ENCODE data around the gene COL21A1. TPM values are rescaled to one million over a fixed set of nuclear protein-coding genes. Genes with fewer than 3 reads are reported as not detected.

COL21A1 gene
- total RNA-seq, 1 experiment from 2014 or later = 1.8 TPM

DNA sequence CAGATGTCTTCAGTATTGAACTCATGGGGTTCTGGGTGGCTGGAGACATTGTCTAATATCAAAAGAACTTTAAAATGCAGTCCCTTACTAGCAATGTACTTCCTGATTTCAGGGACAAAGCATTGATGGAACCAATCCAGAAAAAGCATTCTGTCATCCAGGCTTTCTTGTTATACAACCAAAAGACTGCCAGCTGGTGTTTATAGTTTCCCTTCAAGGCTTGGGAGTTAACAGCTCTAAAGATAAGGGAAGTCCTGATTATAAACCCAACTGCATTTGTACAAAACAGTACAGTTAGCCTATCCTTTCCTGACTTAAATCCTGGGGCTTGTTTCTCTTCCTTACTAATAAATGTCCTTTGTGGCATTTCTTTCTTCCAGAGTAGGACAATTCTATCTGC lies 160.0 kb downstream of the COL21A1 start:
- no peaks in the 10 kb centered on the region for H3K27me3 Mint-ChIP-seq (ENCODE audit: low read depth)
- Histone ChIP-seq H3K56ac (ENCODE audit: insufficient read length, low read depth, low read length) (no peak overlapping the region), H2BK120ac (ENCODE audit: low read depth, low read length, poor library complexity, severe bottlenecking) (no peak overlapping the region), H3K79me2 (ENCODE audit: insufficient read depth, low read length) (no peaks in the 10 kb centered on the region), H3K18ac (ENCODE audit: insufficient read length, low read depth, low read length) (no peak overlapping the region), H3K9ac (ENCODE audit: extremely low read depth, insufficient read length, low read length) (no peak overlapping the region), H2AFZ (ENCODE audit: low read length) (no peak overlapping the region), H4K8ac (replicated peaks; ENCODE audit: insufficient read length, low read depth, low read length) (no peak overlapping the region), H3K27me3 (ENCODE audit: insufficient read depth, low read length) (no peaks in the 10 kb centered on the region), H3K27ac (ENCODE audit: insufficient read length, low read depth, low read length) (no peak overlapping the region), H3K9me3 (ENCODE audit: control insufficient read depth, low read depth, low read length) (no peaks in the 10 kb centered on the region), H3K4me1 (ENCODE audit: insufficient read depth, low read length) (no peaks in the 10 kb centered on the region; the same call in 1 of the 2 replicates), H4K5ac (ENCODE audit: insufficient read length, low read depth, low read length) (no peak overlapping the region), H3K23ac (ENCODE audit: insufficient read length, low read depth, low read length) (no peak overlapping the region), H3T11ph (ENCODE audit: low read length) (no peak overlapping the region), H2BK5ac (ENCODE audit: insufficient read length, low read length) (no peak overlapping the region), H4K91ac (ENCODE audit: insufficient read length, low read depth, low read length) (no peak overlapping the region), H2BK20ac (ENCODE audit: low read depth, low read length, poor library complexity, severe bottlenecking) (no peak overlapping the region), H3K23me2 (ENCODE audit: insufficient read length, low read depth, low read length, poor library complexity, severe bottlenecking) (no peaks in the 10 kb centered on the region), H3K4ac (ENCODE audit: low read depth, low read length) (no peak overlapping the region), H2BK12ac (ENCODE audit: insufficient read length, low read depth, low read length) (no peak overlapping the region), H2BK15ac (ENCODE audit: low read depth, low read length) (no peak overlapping the region), H3K14ac (ENCODE audit: insufficient read depth, low read length) (no peak overlapping the region), H3K79me1 (ENCODE audit: insufficient read depth, low read depth, low read length, poor library complexity, severe bottlenecking) (no peaks in the 10 kb centered on the region), H4K20me1 (ENCODE audit: control insufficient read depth, insufficient read depth, insufficient read length) (no peaks in the 10 kb centered on the region), H2AK5ac (ENCODE audit: insufficient read length, low read length) (no peak overlapping the region), H3K4me2 (ENCODE audit: insufficient read depth, insufficient read length, low read length) (no peak overlapping the region)
- H3K4me1 Mint-ChIP-seq = peaks cover 11% of the 10 kb centered on the region in 2 experiments
- H3K4me3 Mint-ChIP-seq = no peak overlapping the region
- H3K36me3 Mint-ChIP-seq (ENCODE audit: insufficient read depth in 1 of 3, low read depth in 3 of 3) = no peaks in the 10 kb centered on the region
- no peaks in the 10 kb centered on the region for H3K9me3 Mint-ChIP-seq
- TF ChIP-seq, protein P1, sequence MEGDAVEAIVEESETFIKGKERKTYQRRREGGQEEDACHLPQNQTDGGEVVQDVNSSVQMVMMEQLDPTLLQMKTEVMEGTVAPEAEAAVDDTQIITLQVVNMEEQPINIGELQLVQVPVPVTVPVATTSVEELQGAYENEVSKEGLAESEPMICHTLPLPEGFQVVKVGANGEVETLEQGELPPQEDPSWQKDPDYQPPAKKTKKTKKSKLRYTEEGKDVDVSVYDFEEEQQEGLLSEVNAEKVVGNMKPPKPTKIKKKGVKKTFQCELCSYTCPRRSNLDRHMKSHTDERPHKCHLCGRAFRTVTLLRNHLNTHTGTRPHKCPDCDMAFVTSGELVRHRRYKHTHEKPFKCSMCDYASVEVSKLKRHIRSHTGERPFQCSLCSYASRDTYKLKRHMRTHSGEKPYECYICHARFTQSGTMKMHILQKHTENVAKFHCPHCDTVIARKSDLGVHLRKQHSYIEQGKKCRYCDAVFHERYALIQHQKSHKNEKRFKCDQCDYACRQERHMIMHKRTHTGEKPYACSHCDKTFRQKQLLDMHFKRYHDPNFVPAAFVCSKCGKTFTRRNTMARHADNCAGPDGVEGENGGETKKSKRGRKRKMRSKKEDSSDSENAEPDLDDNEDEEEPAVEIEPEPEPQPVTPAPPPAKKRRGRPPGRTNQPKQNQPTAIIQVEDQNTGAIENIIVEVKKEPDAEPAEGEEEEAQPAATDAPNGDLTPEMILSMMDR (conservative IDR thresholded peaks at IDR 0.05) = no peak
- H3K27ac Mint-ChIP-seq = no peak overlapping the region
- DNase-seq = no peak
